HG02840 (cell line): Measurements from ENCODE around the gene GGN.

Experiments
- ATAC-seq: cut with Tn5 transposase; IDR thresholded peaks from one replicate; pipeline ENCODE4 v1.9.1; 2021; ENCODE audit warnings: mild to moderate bottlenecking, moderate library complexity, moderate number of reproducible peaks; ENCODE audit not compliant: unreplicated experiment, low FRiP score

GGN gene

GRCh38 chr19:38335949-38336637 lies 51.7 kb downstream of the GGN start:
- ATAC-seq: peak; percentile 66
